Limb (tissue), 2 donors: ENCODE measurements around the gene TSPAN31.
A peak's percentile ranks its signal among the peaks of the same experiment; 100 is the strongest.

Experiments used
- DNase-seq, 2 donors: peaks; one replicate each; pipeline ENCODE4 v3.0.0-alpha.2; 2016; ENCODE audit errors: extremely low spot score in 2 of 2

TSPAN31 gene

GRCh38 chr12:57735198-57735855, 9.5 kb upstream of the TSPAN31 start:
- DNase-seq: peak; percentile 68 to 80

GRCh38 chr12:57735952-57736740, 8.7 kb upstream of the TSPAN31 start:
- peak in 1 of 2 donors; percentile 70 for DNase-seq

- DNase-seq: no peak
Measured at GRCh38 chr12:57736741-57737466, 7.9 kb upstream of the TSPAN31 start.

GRCh38 chr12:57737467-57738460, 7.1 kb upstream of the TSPAN31 start:
- peak in 1 of 2 donors; percentile 68 for DNase-seq

GRCh38 chr12:57738661-57739237, 6.1 kb upstream of the TSPAN31 start, which contains the start of gene AGAP2:
AGAP2 (minus strand) TSS chr12:57738742; CDS start chr12:57738246, 496 bp downstream.
- DNase-seq: peak in 1 of 2 donors; percentile 82

- DNase-seq: no peak
Measured at GRCh38 chr12:57739387-57739786, 5.5 kb upstream of the TSPAN31 start.

GRCh38 chr12:57739914-57740538, 4.8 kb upstream of the TSPAN31 start:
- no peak for DNase-seq

- no peak for DNase-seq
Measured at GRCh38 chr12:57740656-57741412, 4.0 kb upstream of the TSPAN31 start.

- DNase-seq: no peak
Measured at GRCh38 chr12:57741413-57741789, 3.4 kb upstream of the TSPAN31 start.

- DNase-seq: no peak
Measured at GRCh38 chr12:57741844-57742738, 2.7 kb upstream of the TSPAN31 start.

GRCh38 chr12:57743769-57744168, 1.1 kb upstream of the TSPAN31 start:
- no peak for DNase-seq

GRCh38 chr12:57744194-57744776, 554 bp upstream of the TSPAN31 start:
- DNase-seq: peak in 1 of 2 donors; percentile 88

- DNase-seq: no peak
Measured at GRCh38 chr12:57745485-57745881, 644 bp downstream of the TSPAN31 start.

- no peak for DNase-seq
Measured at GRCh38 chr12:57746025-57746424, 1.2 kb downstream of the TSPAN31 start.

- DNase-seq: no peak
Measured at GRCh38 chr12:57749061-57749460, 4.2 kb downstream of the TSPAN31 start.

GRCh38 chr12:57750561-57751431, 6.0 kb downstream of the TSPAN31 start:
- DNase-seq: no peak

GRCh38 chr12:57751432-57751787, 6.6 kb downstream of the TSPAN31 start:
- DNase-seq: no peak
